IPS-18a (cell line): ENCODE measurements around the gene DCUN1D1.
"Not testable (repeated sequence)": the region's sequence is repeated elsewhere in the genome, so short reads cannot be mapped to it uniquely, and the experiment has no call there.

ENCODE experiments used
- H3K27ac ChIP-seq: one replicate; pipeline ENCODE4 v1.5.1; 2013; ENCODE audit warnings: low read length
- H3K27me3 ChIP-seq: one replicate; pipeline ENCODE4 v1.6.1; 2013; ENCODE audit warnings: mild to moderate bottlenecking, low read length; ENCODE audit not compliant: control insufficient read depth, insufficient read depth
- H3K36me3 ChIP-seq: one replicate; pipeline ENCODE4 v1.6.1; 2013; ENCODE audit warnings: low read depth, low read length; ENCODE audit not compliant: control insufficient read depth
- H3K4me1 ChIP-seq: one replicate; pipeline ENCODE4 v1.6.1; 2013; ENCODE audit warnings: low read depth, low read length; ENCODE audit not compliant: control insufficient read depth
- H3K4me3 ChIP-seq: one replicate; pipeline ENCODE4 v1.5.1; 2013; ENCODE audit warnings: low read length
- H3K9ac ChIP-seq: one replicate; pipeline ENCODE4 v1.6.1; 2013; ENCODE audit warnings: mild to moderate bottlenecking, low read length, moderate library complexity
- H3K9me3 ChIP-seq: one replicate; pipeline ENCODE4 v1.6.1; 2013; ENCODE audit warnings: low read depth, low read length; ENCODE audit not compliant: control insufficient read depth

Gene DCUN1D1

DNA sequence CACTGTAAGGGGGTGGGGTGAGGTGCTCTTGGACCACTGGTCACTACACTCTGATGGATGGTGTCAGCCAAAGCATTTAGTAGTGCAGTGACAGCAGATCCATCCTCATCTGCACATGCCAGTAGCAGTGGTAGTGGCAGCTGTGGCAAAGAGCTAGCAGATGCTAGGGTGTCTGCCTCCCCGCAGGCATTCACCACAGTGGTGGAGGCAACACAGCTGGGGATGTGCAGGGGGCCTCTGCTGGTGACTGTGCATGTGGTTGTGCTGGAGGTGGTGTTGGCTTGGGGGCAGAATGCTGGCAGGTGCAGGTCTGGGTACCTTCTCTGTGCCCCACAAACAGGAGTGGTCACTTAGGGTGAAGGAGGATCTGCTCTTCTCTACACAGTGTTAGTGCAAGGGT lies 19.4 kb upstream of the DCUN1D1 start:
- Histone ChIP-seq H3K36me3 (no peaks in the 10 kb centered on the region), H3K27ac (no peak overlapping the region), H3K4me3 (no peak overlapping the region), H3K9me3 (no peaks in the 10 kb centered on the region), H3K9ac (no peak overlapping the region), H3K27me3 (no peaks in the 10 kb centered on the region), H3K4me1 (no peaks in the 10 kb centered on the region)

GRCh38 chr3:182993486-182994201 lies 13.3 kb upstream of the DCUN1D1 start:
- not testable (repeated sequence) for H3K9me3 ChIP-seq, H3K27ac ChIP-seq, H3K27me3 ChIP-seq, H3K4me3 ChIP-seq, H3K4me1 ChIP-seq, H3K9ac ChIP-seq, H3K36me3 ChIP-seq

GRCh38 chr3:182989566-182989965 lies 9.2 kb upstream of the DCUN1D1 start:
- no peak overlapping the region for H3K4me3 ChIP-seq
- no peaks in the 10 kb centered on the region for H3K36me3 ChIP-seq
- H3K4me1 ChIP-seq, result no peaks in the 10 kb centered on the region
- no peaks in the 10 kb centered on the region for H3K9me3 ChIP-seq
- H3K27me3 ChIP-seq, result no peaks in the 10 kb centered on the region
- no peak overlapping the region for H3K27ac ChIP-seq
- H3K9ac ChIP-seq, result no peak overlapping the region

DNA sequence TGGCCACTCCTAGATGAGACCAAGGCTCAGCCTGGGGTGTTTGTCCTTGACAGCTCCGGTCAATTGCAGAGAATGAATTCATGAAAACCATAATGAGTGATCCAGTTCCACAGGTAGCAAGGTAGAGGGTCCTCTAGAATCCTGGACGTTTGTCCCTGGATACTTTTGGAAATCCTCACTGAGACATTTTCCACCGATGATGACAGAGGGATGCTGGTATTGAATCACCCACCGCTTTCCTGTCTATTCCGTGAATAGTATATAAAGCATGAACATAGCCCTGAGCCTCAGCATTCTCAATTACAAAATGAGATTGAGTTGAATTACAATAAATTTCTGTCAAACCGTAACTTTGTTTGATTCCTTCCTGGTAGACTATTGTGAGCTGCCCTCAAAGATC lies 5.7 kb upstream of the DCUN1D1 start:
- peaks cover under 1% of the 10 kb centered on the region for H3K4me1 ChIP-seq
- H3K36me3 ChIP-seq, result no peaks in the 10 kb centered on the region
- no peak overlapping the region for H3K9ac ChIP-seq
- H3K27ac ChIP-seq, result no peak overlapping the region
- H3K9me3 ChIP-seq, result no peaks in the 10 kb centered on the region
- no peak overlapping the region for H3K4me3 ChIP-seq
- no peaks in the 10 kb centered on the region for H3K27me3 ChIP-seq

DNA sequence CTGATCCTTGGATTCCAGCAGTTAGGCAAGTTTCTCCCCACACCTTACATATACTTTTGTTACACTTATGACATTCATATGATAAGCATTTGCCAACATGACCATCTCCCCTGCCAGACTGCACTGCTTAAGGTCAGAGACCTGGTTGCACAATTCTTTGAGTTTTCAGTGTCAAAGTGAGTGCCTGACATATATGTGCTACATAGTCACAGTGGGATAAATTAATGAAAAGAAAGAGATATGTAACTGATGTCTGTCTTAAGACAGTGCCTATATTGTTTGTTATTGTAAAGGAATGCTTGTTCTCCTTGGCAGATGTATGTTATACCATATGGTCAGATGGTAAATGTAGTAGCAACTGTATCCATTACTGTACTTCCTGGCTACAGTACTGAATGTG lies 3.5 kb upstream of the DCUN1D1 start:
- Histone ChIP-seq H3K9ac (no peak overlapping the region), H3K36me3 (no peaks in the 10 kb centered on the region), H3K27me3 (no peaks in the 10 kb centered on the region), H3K4me3 (no peak overlapping the region), H3K27ac (no peak overlapping the region), H3K9me3 (no peaks in the 10 kb centered on the region), H3K4me1 (peaks cover 8% of the 10 kb centered on the region)

GRCh38 chr3:182981038-182981380 lies 671 bp upstream of the DCUN1D1 start:
- Histone ChIP-seq H3K36me3 (no peaks in the 10 kb centered on the region), H3K27ac (no peak overlapping the region), H3K9ac (peak overlapping the region; percentile 5), H3K4me3 (peak overlapping the region; percentile 60), H3K9me3 (no peaks in the 10 kb centered on the region), H3K27me3 (no peaks in the 10 kb centered on the region), H3K4me1 (peaks cover 14% of the 10 kb centered on the region)

DNA sequence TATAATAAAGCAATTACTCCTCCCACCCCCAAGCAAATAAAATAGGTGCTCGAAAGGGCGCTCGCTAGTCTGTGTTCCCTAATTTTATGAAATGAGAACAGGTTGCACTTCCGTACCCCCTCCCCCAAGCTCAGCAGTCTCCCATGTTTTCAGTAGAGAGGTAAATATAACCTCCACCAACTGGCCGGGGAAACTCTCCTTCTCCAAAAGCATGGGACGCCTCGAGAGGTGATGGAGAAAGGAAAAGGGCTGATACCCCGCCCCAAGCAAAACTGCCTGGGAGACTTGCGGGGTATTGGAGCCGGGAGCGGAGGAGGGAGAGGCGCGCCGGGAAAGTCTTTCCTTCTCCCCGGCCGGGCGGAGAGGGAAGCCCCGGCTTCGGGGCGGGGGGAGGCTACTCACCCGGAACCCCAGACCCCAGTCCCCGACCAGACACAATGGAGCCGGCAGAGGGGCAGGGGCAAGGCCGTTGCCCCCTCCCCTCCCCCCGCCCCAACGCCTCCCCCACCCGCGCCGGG lies 605 bp downstream of the DCUN1D1 start:
- peak overlapping the region; percentile 96 for H3K4me3 ChIP-seq
- peak overlapping the region; percentile 84 for H3K9ac ChIP-seq
- no peaks in the 10 kb centered on the region for H3K27me3 ChIP-seq
- no peaks in the 10 kb centered on the region for H3K36me3 ChIP-seq
- peaks cover 21% of the 10 kb centered on the region for H3K4me1 ChIP-seq
- no peak overlapping the region for H3K27ac ChIP-seq
- no peaks in the 10 kb centered on the region for H3K9me3 ChIP-seq

DNA sequence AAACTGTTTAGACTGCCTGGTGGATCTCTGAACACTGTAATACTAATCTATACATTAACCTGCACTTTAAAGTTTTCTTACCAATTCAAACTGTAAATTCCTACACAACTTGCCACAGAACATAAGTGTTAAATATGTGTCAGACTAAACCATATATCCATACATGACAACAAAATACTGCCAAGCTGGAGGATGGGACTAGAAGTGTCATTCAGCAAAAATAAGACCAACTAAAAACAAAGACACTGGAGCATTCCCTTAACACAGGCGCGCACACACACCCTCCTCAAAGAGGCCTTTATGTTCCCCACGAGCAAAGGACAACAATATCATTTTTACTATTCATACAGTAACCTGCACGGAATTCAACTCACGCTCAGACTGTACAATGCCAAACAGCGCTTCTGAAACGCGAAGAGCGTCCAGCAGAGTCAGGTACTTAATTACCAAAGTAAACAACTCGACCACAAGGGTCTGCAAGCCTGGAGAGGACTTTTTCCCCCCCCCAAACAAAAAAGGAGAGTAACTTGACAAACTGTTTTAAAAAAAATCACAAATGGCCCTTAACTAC lies 1.1 kb downstream of the DCUN1D1 start:
- peak overlapping the region; percentile 84 for H3K9ac ChIP-seq
- H3K36me3 ChIP-seq, result no peaks in the 10 kb centered on the region
- H3K4me1 ChIP-seq, result peaks cover 21% of the 10 kb centered on the region
- no peak overlapping the region for H3K27ac ChIP-seq
- no peaks in the 10 kb centered on the region for H3K27me3 ChIP-seq
- peak overlapping the region; percentile 96 for H3K4me3 ChIP-seq
- no peaks in the 10 kb centered on the region for H3K9me3 ChIP-seq

DNA sequence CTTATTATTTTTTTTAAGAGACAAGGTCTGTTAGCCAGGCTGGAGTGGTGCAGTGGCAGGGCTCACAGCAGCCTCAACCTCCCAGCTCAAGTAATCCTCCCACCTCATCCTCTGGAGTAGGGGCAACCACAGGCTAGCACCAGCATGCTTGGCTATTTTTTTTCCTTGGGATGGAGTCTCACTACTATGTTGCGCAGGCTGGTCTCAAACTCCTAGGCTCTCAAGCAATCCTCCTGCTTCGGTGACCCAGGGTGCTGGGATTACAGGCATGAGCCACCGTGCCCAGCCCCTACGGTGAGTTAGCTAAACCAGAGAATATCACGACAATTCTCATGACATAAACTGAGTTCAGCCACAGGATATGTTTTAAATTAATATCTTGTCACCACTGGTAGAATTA lies 2.0 kb downstream of the DCUN1D1 start:
- H3K27ac ChIP-seq, result no peak overlapping the region
- H3K4me3 ChIP-seq, result peak overlapping the region; percentile 96

DNA sequence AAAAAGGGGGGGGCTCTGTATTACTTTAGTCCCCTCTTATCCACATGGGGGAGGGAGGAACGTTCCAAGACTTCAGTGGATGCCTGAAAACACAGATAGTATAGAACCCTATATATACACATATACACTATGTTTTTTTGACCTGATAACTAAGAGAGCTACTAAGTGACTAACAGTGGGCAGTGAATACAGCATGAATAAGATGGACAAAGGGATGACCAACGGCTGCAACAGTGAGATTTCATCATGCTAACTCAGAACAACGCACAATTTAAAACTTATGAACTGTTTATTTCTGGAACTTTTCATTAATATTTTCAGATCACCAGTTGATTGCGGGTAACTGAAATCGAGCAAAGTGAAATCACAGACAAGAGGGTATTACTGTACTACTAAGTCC lies 7.3 kb downstream of the DCUN1D1 start:
- H3K4me3 ChIP-seq, result no peak overlapping the region
- H3K9ac ChIP-seq, result no peak overlapping the region
- no peaks in the 10 kb centered on the region for H3K36me3 ChIP-seq
- no peaks in the 10 kb centered on the region for H3K27me3 ChIP-seq
- no peak overlapping the region for H3K27ac ChIP-seq
- H3K4me1 ChIP-seq, result peaks cover 19% of the 10 kb centered on the region
- no peaks in the 10 kb centered on the region for H3K9me3 ChIP-seq

More for the DNA sequence above, 2.0 kb downstream of the DCUN1D1 start:
- Histone ChIP-seq H3K9ac (peak overlapping the region; percentile 0), H3K36me3 (no peaks in the 10 kb centered on the region), H3K4me1 (peaks cover 21% of the 10 kb centered on the region), H3K27me3 (no peaks in the 10 kb centered on the region), H3K9me3 (no peaks in the 10 kb centered on the region)

DNA sequence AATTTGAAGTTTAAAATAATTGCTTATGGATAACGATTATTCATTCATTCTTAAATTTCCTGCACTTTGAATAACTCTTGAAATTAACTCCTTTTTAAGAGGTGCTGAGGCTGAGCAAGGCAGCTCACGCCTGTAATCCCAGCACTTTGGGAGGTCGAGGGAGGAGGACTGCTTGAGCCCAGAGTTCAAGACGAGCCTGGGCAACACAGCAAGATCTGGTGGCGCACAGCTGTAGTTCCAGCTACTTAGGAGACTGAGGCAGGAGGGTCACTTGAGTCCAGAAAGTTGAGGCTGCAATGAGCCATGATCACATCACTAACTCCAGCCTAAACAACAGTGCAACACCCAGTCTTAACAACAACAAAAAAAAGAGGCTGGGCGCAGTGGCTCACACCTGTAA lies 8.0 kb downstream of the DCUN1D1 start:
- Histone ChIP-seq H3K27me3 (no peaks in the 10 kb centered on the region), H3K4me1 (peaks cover 19% of the 10 kb centered on the region), H3K36me3 (no peaks in the 10 kb centered on the region), H3K9me3 (no peaks in the 10 kb centered on the region), H3K27ac (no peak overlapping the region), H3K9ac (no peak overlapping the region), H3K4me3 (no peak overlapping the region)

GRCh38 chr3:182971637-182972036 lies 8.7 kb downstream of the DCUN1D1 start:
- Histone ChIP-seq H3K9me3 (no peaks in the 10 kb centered on the region), H3K4me3 (no peak overlapping the region), H3K36me3 (no peaks in the 10 kb centered on the region), H3K27me3 (no peaks in the 10 kb centered on the region), H3K9ac (no peak overlapping the region), H3K4me1 (peaks cover 19% of the 10 kb centered on the region), H3K27ac (no peak overlapping the region)
